Measurements from ENCODE around the gene AP2A2.

The AP2A2 gene

GRCh38 chr11:1050581-1051355 is 125.1 kb downstream of the AP2A2 start (continued):
- no peak for TF ChIP-seq ZNF114 (tag by site-specific recombination; IDR thresholded peaks at IDR 0.05)
- peak; percentile 78 for TF ChIP-seq ZNF600 (tag by site-specific recombination; IDR thresholded peaks at IDR 0.05)
- TF ChIP-seq ZNF341 (tag by site-specific recombination; IDR thresholded peaks at IDR 0.05; ENCODE audit: low read depth) = no peak
- TF ChIP-seq ZNF449 (tag by site-specific recombination; IDR thresholded peaks at IDR 0.05) = peak; percentile 63
- TF ChIP-seq ZNF654 (tag by site-specific recombination; IDR thresholded peaks at IDR 0.05; ENCODE audit: low read depth) = peak; percentile 74
- no peak for TF ChIP-seq ZNF280D (tag by site-specific recombination; IDR thresholded peaks at IDR 0.05)
- peak; percentile 26; the same call in 1 of the 2 replicates for TF ChIP-seq EGR2 (tag by site-specific recombination; IDR thresholded peaks at IDR 0.05; ENCODE audit: low read depth)
- no peak for TF ChIP-seq ZNF394 (tag by site-specific recombination; IDR thresholded peaks at IDR 0.05; ENCODE audit: borderline replicate concordance)
- TF ChIP-seq ZBTB10 (tag by site-specific recombination; IDR thresholded peaks at IDR 0.05) = no peak
- no peak for TF ChIP-seq ZNF19 (tag by site-specific recombination; IDR thresholded peaks at IDR 0.05; ENCODE audit: low read depth)
- no peak for TF ChIP-seq ZNF785 (tag by site-specific recombination; IDR thresholded peaks at IDR 0.05)
- TF ChIP-seq KLF1 (tag by site-specific recombination; IDR thresholded peaks at IDR 0.05) = peak; percentile 84
- TF ChIP-seq ZBTB8A (tag by site-specific recombination; IDR thresholded peaks at IDR 0.05) = peak; percentile 73
- no peak for TF ChIP-seq ZNF121 (tag by site-specific recombination; IDR thresholded peaks at IDR 0.05)
- TF ChIP-seq, protein P1, sequence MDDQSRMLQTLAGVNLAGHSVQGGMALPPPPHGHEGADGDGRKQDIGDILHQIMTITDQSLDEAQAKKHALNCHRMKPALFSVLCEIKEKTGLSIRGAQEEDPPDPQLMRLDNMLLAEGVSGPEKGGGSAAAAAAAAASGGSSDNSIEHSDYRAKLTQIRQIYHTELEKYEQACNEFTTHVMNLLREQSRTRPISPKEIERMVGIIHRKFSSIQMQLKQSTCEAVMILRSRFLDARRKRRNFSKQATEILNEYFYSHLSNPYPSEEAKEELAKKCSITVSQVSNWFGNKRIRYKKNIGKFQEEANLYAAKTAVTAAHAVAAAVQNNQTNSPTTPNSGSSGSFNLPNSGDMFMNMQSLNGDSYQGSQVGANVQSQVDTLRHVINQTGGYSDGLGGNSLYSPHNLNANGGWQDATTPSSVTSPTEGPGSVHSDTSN (CRISPR knock-in tag; IDR thresholded peaks at IDR 0.05) = 0 out of 2 replicates have a peak, but pooled peaks have one; percentile 26
- TF ChIP-seq, protein P2, sequence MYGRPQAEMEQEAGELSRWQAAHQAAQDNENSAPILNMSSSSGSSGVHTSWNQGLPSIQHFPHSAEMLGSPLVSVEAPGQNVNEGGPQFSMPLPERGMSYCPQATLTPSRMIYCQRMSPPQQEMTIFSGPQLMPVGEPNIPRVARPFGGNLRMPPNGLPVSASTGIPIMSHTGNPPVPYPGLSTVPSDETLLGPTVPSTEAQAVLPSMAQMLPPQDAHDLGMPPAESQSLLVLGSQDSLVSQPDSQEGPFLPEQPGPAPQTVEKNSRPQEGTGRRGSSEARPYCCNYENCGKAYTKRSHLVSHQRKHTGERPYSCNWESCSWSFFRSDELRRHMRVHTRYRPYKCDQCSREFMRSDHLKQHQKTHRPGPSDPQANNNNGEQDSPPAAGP (tag by site-specific recombination; IDR thresholded peaks at IDR 0.05) = peak; percentile 78
- TF ChIP-seq ZNF792 (tag by site-specific recombination; IDR thresholded peaks at IDR 0.05) = no peak
- peak; percentile 55; the same call in 1 of the 2 replicates for TF ChIP-seq ZNF2 (tag by site-specific recombination; IDR thresholded peaks at IDR 0.05)
- TF ChIP-seq ZNF423 (tag by site-specific recombination; IDR thresholded peaks at IDR 0.05) = no peak
- no peak for TF ChIP-seq ZNF76 (tag by site-specific recombination; IDR thresholded peaks at IDR 0.05; ENCODE audit: borderline replicate concordance, low read depth)
- 0 out of 2 replicates have a peak, but pooled peaks have one; percentile 36 for TF ChIP-seq ZEB2 (tag by site-specific recombination; IDR thresholded peaks at IDR 0.05)
- TF ChIP-seq ZNF514 (tag by site-specific recombination; IDR thresholded peaks at IDR 0.05) = no peak
- TF ChIP-seq, protein P3, sequence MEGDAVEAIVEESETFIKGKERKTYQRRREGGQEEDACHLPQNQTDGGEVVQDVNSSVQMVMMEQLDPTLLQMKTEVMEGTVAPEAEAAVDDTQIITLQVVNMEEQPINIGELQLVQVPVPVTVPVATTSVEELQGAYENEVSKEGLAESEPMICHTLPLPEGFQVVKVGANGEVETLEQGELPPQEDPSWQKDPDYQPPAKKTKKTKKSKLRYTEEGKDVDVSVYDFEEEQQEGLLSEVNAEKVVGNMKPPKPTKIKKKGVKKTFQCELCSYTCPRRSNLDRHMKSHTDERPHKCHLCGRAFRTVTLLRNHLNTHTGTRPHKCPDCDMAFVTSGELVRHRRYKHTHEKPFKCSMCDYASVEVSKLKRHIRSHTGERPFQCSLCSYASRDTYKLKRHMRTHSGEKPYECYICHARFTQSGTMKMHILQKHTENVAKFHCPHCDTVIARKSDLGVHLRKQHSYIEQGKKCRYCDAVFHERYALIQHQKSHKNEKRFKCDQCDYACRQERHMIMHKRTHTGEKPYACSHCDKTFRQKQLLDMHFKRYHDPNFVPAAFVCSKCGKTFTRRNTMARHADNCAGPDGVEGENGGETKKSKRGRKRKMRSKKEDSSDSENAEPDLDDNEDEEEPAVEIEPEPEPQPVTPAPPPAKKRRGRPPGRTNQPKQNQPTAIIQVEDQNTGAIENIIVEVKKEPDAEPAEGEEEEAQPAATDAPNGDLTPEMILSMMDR (tag by site-specific recombination; IDR thresholded peaks at IDR 0.05) = peak; percentile 84
- peak; percentile 33 for TF ChIP-seq ZBTB26 (tag by site-specific recombination; optimal IDR thresholded peaks at IDR 0.05)
- no peak for TF ChIP-seq ZNF777 (tag by site-specific recombination; IDR thresholded peaks at IDR 0.05; ENCODE audit: borderline replicate concordance)
- peak; percentile 59; the same call in 1 of the 2 replicates for TF ChIP-seq KLF8 (tag by site-specific recombination; IDR thresholded peaks at IDR 0.05)
